Neural crest cell (in vitro differentiated cells): ENCODE measurements around the gene DNAJB9. TPM values are rescaled to one million over a fixed set of nuclear protein-coding genes. Genes with fewer than 3 reads are reported as not detected.

Experiments used
- DNase-seq: peaks from one replicate; pipeline ENCODE4 v3.0.0; 2021; ENCODE audit warnings: low read depth, mixed read lengths, low spot score
- H3K27ac Mint-ChIP-seq: one replicate; pipeline ENCODE4 v1.8.0; 2021; ENCODE audit warnings: mild to moderate bottlenecking, mixed read lengths; ENCODE audit not compliant: unreplicated experiment
- H3K27me3 Mint-ChIP-seq: 2 replicates; pipeline ENCODE4 v1.8.0; 2021; ENCODE audit warnings: low read depth, mild to moderate bottlenecking, mixed read lengths
- H3K36me3 Mint-ChIP-seq: 2 replicates; pipeline ENCODE4 v1.8.0; 2021; ENCODE audit warnings: low read depth, mild to moderate bottlenecking, mixed read lengths
- H3K4me1 Mint-ChIP-seq: 2 replicates; pipeline ENCODE4 v1.8.0; 2021; ENCODE audit warnings: mixed read lengths
- H3K4me3 Mint-ChIP-seq: one replicate; pipeline ENCODE4 v1.8.0; 2021; ENCODE audit warnings: mild to moderate bottlenecking, mixed read lengths
- H3K9me3 Mint-ChIP-seq: 2 replicates; pipeline ENCODE4 v1.8.0; 2021; ENCODE audit warnings: mixed read lengths
- CTCF ChIP-seq: fragments of 200-600 bp; sonication (generic); conservative IDR thresholded peaks from 2 replicates; pipeline ENCODE4 v1.5.0; 2021; ENCODE audit warnings: antibody characterized with exemption, mild to moderate bottlenecking
- total RNA-seq: library from RNA; stranded (reverse); gene quantifications from 2 replicates; pipeline ENCODE4 v1.2.1, GENCODE V29; 2021

DNAJB9 gene
- total RNA-seq, 1 donor from 2014 or later, result 9.5 TPM

- TF ChIP-seq CTCF, result no peak
- Mint-ChIP-seq H3K4me1 (no peaks in the 10 kb centered on the region), H3K27me3 (no peaks in the 10 kb centered on the region), H3K9me3 (peaks cover 4% of the 10 kb centered on the region), H3K27ac (no peak overlapping the region), H3K4me3 (no peak overlapping the region), H3K36me3 (peaks cover 28% of the 10 kb centered on the region)
- no peak for DNase-seq
Measured at GRCh38 chr7:108580298-108580697, 10.6 kb downstream of the DNAJB9 start.

GRCh38 chr7:108581655-108582491 is 12.2 kb downstream of the DNAJB9 start:
- H3K27me3 Mint-ChIP-seq, result peaks cover 3% of the 10 kb centered on the region
- no peak overlapping the region for H3K4me3 Mint-ChIP-seq
- peaks cover 20% of the 10 kb centered on the region for H3K36me3 Mint-ChIP-seq
- no peak for DNase-seq
- TF ChIP-seq CTCF, result no peak
- H3K4me1 Mint-ChIP-seq, result no peaks in the 10 kb centered on the region
- no peak overlapping the region for H3K27ac Mint-ChIP-seq
- peaks cover 4% of the 10 kb centered on the region for H3K9me3 Mint-ChIP-seq

GRCh38 chr7:108584211-108584610 is 14.5 kb downstream of the DNAJB9 start:
- Mint-ChIP-seq H3K27ac (no peak overlapping the region), H3K4me3 (no peak overlapping the region), H3K36me3 (peaks cover 5% of the 10 kb centered on the region), H3K27me3 (peaks cover 3% of the 10 kb centered on the region), H3K9me3 (no peaks in the 10 kb centered on the region), H3K4me1 (no peaks in the 10 kb centered on the region)
- no peak for TF ChIP-seq CTCF
- DNase-seq, result no peak

- Mint-ChIP-seq H3K27ac (no peak overlapping the region), H3K27me3 (peaks cover 3% of the 10 kb centered on the region), H3K4me1 (peaks cover 4% of the 10 kb centered on the region), H3K9me3 (no peaks in the 10 kb centered on the region), H3K36me3 (no peaks in the 10 kb centered on the region), H3K4me3 (no peak overlapping the region)
- DNase-seq, result no peak
- no peak for TF ChIP-seq CTCF
Measured at GRCh38 chr7:108585843-108586242, 16.2 kb downstream of the DNAJB9 start.

GRCh38 chr7:108586274-108586710 is 16.6 kb downstream of the DNAJB9 start:
- Mint-ChIP-seq H3K27me3 (peaks cover 3% of the 10 kb centered on the region), H3K4me3 (no peak overlapping the region), H3K4me1 (peaks cover 4% of the 10 kb centered on the region), H3K27ac (no peak overlapping the region), H3K9me3 (no peaks in the 10 kb centered on the region), H3K36me3 (no peaks in the 10 kb centered on the region)
- no peak for DNase-seq
- no peak for TF ChIP-seq CTCF
